Upper lobe of right lung (tissue), 1 donor: Measurements from ENCODE around the gene FAM20B. TPM values are rescaled to one million over a fixed set of nuclear protein-coding genes. Genes with fewer than 3 reads are reported as not detected.
A peak's percentile ranks its signal among the peaks of the same experiment; 100 is the strongest.

Experiments
- ATAC-seq: fragments of 200-7000 bp; cut with Tn5 transposase; one replicate; pipeline ENCODE4 v1.9.1; 2020; ENCODE audit warnings: mild to moderate bottlenecking, moderate library complexity
- DNase-seq: peaks from one replicate; pipeline ENCODE4 v3.0.0-alpha.2; 2020
- H3K27ac ChIP-seq: fragments of 200-600 bp; one replicate; pipeline ENCODE4 v1.8.0; 2022
- H3K27me3 ChIP-seq: fragments of 200-600 bp; one replicate; pipeline ENCODE4 v1.8.0; 2022; ENCODE audit warnings: mild to moderate bottlenecking
- H3K36me3 ChIP-seq: fragments of 200-600 bp; one replicate; pipeline ENCODE4 v1.8.0; 2022
- H3K4me1 ChIP-seq: fragments of 200-600 bp; one replicate; pipeline ENCODE4 v1.8.0; 2022
- H3K4me3 ChIP-seq: fragments of 200-600 bp; one replicate; pipeline ENCODE4 v1.8.0; 2022; ENCODE audit warnings: mild to moderate bottlenecking
- H3K9me3 ChIP-seq: fragments of 200-600 bp; one replicate; pipeline ENCODE4 v1.8.0; 2022
- CTCF ChIP-seq: fragments of 200-600 bp; IDR thresholded peaks from one replicate; pipeline ENCODE4 v1.8.0; 2022; ENCODE audit warnings: antibody characterized with exemption
- intact Hi-C: fragments of 100-400 bp; cut with DNase I; formaldehyde crosslinking; loops from one replicate; pipeline ENCODE4 v1.11.0; 2022
- total RNA-seq: library from RNA; stranded (reverse); fragmentation: NEBNext Ultra II Directional; extraction: Animal tissue kit (Norgen Biotek cat#: 25700); gene quantifications from one replicate; pipeline ENCODE4 v1.2.1, GENCODE V29; 2021
- donor health status: DM: no; HTN: yes; CAD: no; lungs with severe emphysema.

Gene FAM20B
- total RNA-seq, 1 donor from 2014 or later: 44.0 TPM

- ATAC-seq (peak; percentile 57), DNase-seq (no peak)
- no peak for TF ChIP-seq CTCF
- Histone ChIP-seq H3K36me3 (peaks cover 25% of the 10 kb centered on the region), H3K27ac (no peak overlapping the region), H3K9me3 (no peaks in the 10 kb centered on the region), H3K4me1 (no peaks in the 10 kb centered on the region), H3K27me3 (no peaks in the 10 kb centered on the region), H3K4me3 (no peak overlapping the region)
- intact Hi-C loops: no loop called here
Measured at GRCh38 chr1:179058487-179059483, 33.1 kb downstream of the FAM20B start.

GRCh38 chr1:179061360-179062282 lies 35.9 kb downstream of the FAM20B start:
- H3K9me3 ChIP-seq: no peaks in the 10 kb centered on the region
- H3K4me3 ChIP-seq: no peak overlapping the region
- no peak overlapping the region for H3K27ac ChIP-seq
- H3K4me1 ChIP-seq: no peaks in the 10 kb centered on the region
- ATAC-seq: no peak
- intact Hi-C loops: no loop called here
- H3K27me3 ChIP-seq: no peaks in the 10 kb centered on the region
- peaks cover 32% of the 10 kb centered on the region for H3K36me3 ChIP-seq
- no peak for DNase-seq
- no peak for TF ChIP-seq CTCF

- intact Hi-C loops: no loop called here
- no peak for DNase-seq
- H3K9me3 ChIP-seq: no peaks in the 10 kb centered on the region
- no peak overlapping the region for H3K27ac ChIP-seq
- no peaks in the 10 kb centered on the region for H3K27me3 ChIP-seq
- no peak for ATAC-seq
- no peak for TF ChIP-seq CTCF
- peaks cover 50% of the 10 kb centered on the region for H3K36me3 ChIP-seq
- H3K4me1 ChIP-seq: no peaks in the 10 kb centered on the region
- H3K4me3 ChIP-seq: no peak overlapping the region
Measured at GRCh38 chr1:179066471-179066870, 40.8 kb downstream of the FAM20B start.

GRCh38 chr1:179077396-179077795 lies 51.7 kb downstream of the FAM20B start:
- Histone ChIP-seq H3K27me3 (no peaks in the 10 kb centered on the region), H3K27ac (no peak overlapping the region), H3K9me3 (no peaks in the 10 kb centered on the region), H3K4me3 (no peak overlapping the region), H3K36me3 (peaks cover 15% of the 10 kb centered on the region), H3K4me1 (peaks cover 6% of the 10 kb centered on the region)
- intact Hi-C loops: loop anchor here (10.0 kb wide), 1 partner anchor 287 kb away; the partner anchor contains the start of gene AXDND1
- ATAC-seq (no peak), DNase-seq (no peak)
- TF ChIP-seq CTCF: no peak

- ATAC-seq (peak; percentile 53), DNase-seq (no peak)
- Histone ChIP-seq H3K27ac (no peak overlapping the region), H3K9me3 (no peaks in the 10 kb centered on the region), H3K27me3 (no peaks in the 10 kb centered on the region), H3K36me3 (peaks cover 2% of the 10 kb centered on the region), H3K4me1 (peaks cover 14% of the 10 kb centered on the region), H3K4me3 (no peak overlapping the region)
- TF ChIP-seq CTCF: peak; percentile 70
- intact Hi-C loops: loop anchor here (10.0 kb wide), 1 partner anchor 286 kb away; the partner anchor contains the start of gene AXDND1
Measured at GRCh38 chr1:179079113-179079761, 53.5 kb downstream of the FAM20B start.
